HG03558 (cell line): Measurements from ENCODE around the gene PPM1B.
"Not testable (repeated sequence)": the region's sequence is repeated elsewhere in the genome, so short reads cannot be mapped to it uniquely, and the experiment has no call there.

Source experiments
- ATAC-seq: cut with Tn5 transposase; IDR thresholded peaks from one replicate; pipeline ENCODE4 v1.9.1; 2021; ENCODE audit warnings: moderate number of reproducible peaks; ENCODE audit not compliant: unreplicated experiment; ENCODE audit errors: extremely low read depth

PPM1B gene

DNA sequence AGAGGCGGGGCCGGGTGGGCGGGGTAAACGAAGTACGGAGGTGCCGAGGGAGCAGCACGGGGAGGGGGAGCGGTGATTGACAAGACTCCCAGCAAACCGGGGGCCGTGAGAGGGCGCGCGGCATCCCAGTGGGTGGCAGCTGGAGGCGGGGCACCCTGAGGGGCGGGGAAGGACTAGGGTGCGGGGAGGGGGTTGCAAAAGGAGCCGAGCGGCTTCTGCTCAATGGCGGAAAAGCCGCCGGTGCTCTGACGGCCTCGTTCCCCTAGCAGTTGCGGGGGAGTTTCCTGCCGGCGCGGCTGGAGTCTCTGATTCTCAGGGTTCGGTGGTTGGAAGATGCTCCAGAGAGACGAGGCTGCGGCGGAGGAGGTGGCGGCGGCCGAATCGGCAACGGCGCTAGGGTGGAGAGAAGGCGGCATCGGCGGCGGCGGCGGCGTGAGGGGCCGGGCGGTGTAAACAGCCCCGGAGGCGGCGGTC is at the start of gene PPM1B:
TSS of gene PPM1B (plus strand) at position 195 of the 474 bp plus-strand sequence. CDS start 32,325 bp downstream, outside the sequence.
- ATAC-seq = no peak

DNA sequence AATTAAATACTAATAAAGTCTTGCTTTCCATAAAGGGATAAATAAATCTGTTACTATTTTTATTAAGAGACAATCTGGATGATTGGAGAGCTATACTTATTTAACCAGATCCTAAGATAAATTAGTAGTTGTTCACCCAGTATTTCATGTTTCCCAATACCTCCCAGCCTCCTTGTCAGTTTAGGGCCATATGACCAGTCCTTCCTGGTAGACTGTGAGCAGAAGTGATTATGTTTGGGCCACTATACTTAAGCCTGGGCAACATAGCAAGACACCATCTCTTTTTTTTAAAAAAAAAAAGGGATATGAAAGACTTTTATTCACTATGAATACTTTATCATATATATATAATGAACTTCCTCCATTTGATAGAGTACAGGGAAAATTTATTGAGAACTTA is 48.8 kb upstream of the PPM1B start:
- no peak for ATAC-seq

DNA sequence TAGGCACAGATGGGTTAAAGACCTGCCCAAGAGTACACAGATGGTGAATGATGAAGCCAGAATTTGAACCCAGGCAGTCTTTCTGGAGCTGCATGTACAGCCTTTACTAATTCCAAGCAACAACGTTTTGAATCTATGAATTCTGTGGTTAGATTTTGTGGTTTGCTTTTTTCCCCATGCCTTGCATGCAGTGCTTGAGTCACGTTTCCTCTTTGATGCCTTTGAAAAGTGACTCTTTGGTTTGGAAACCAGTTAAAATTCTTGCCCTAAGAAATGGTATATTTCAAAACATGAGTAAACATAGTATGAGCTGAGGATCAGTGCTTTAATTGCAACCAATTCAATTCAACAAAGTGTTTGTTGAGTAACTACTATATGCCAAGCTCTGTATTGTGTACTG is 48.2 kb upstream of the PPM1B start:
- no peak for ATAC-seq

DNA sequence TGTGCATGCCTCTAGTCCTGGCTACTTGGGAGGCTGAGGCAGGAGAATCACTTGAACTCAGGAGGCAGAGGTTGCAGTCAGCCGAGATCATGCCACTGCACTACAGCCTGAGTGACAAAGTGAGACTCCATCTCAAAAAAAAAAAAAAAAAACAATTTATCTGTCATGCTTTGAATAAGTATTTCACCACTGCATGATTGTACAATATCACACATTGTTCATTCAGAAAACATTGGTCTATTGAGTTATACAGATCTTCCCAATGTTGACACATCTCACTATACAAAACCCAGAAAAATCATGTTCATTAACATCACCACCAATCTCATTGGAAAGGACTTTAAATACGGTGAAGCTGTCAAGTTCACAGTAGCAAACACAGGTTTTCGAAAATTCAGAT is 46.8 kb upstream of the PPM1B start:
- ATAC-seq = no peak

DNA sequence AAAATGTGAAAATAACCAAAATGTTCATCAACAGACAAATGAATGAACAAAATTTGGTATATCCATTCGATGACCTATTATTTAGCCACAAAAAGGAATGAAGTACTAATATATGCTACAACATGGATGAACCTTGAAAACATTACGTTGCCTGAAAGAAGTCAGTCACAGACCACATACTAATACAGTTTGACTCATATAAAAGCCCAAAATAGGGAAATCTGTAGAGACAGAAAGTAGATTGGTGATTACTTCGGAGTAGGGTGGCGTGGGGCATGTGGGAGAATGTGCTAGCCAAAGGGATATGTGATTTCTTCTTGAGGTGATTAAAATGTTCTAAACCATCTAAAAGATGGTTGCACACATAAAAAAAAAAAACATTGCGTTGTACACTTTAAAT is 44.2 kb upstream of the PPM1B start:
- no peak for ATAC-seq

DNA sequence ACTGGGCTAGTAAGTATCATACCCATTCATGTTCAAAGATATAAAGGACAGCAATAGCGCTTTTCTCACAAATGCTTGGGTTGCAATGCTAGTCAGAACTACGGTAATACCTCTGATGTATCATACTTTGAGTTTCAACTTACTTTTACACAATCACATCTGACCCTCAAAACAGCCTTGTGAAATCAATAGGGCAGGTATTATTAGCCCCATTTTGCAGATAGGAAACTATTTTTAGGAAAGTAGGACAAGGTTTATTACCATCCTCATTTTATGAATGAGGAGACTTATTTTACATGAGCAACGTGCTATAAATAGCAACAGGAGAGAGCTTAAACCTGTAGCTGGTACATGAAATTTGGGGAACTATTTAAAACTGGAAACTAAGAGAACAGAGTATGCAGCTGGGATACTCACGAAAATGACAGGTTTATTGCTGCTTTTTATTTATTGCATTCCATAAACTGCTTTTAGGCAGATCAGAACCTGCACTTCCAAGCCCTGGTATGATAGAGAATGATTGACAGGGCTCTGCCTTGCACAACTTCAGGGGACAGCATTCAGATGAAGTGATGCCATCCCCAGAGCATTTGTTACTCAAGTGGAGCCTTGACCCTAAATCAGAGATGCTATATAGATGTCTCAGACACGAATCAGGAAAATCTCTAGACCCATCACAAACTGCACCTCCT is 42.4 kb upstream of the PPM1B start:
- ATAC-seq = no peak

DNA sequence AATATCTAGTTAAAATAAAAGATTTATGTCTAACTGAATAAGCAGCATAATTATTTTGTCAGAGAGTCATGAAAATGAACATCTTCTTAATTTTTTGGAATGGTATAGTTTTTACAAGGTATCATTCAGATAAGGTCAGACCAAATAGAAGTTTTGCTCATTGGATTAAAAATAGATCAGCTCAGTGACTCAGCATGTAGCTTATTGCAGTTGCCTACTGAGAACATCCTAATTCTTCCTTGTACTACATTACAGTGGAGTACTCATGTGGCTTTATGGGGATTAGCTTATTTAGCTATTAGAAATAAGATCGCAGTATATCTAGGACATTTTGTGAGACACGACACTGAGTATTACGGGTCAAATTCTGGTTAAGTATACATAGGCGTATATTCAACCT is 38.2 kb upstream of the PPM1B start:
- no peak for ATAC-seq

DNA sequence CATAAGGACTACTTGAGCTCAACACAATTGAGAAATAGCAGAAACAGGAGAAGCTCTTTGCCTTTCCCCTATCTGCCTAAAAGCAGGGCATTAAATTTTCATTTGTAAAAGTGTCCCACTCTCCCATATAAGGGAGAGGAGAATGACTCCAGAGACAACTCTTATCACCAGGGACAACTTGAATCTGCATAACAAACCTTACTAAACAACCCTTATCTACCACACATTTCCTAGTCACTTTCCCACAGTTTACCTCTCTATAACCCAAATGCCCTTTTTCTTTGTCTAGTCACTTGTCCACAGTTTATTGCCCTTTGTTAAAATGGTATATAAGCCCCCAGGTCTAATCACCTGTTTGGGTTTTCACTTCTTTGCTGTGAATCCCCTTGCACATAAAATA is 37.5 kb upstream of the PPM1B start:
- ATAC-seq = no peak

DNA sequence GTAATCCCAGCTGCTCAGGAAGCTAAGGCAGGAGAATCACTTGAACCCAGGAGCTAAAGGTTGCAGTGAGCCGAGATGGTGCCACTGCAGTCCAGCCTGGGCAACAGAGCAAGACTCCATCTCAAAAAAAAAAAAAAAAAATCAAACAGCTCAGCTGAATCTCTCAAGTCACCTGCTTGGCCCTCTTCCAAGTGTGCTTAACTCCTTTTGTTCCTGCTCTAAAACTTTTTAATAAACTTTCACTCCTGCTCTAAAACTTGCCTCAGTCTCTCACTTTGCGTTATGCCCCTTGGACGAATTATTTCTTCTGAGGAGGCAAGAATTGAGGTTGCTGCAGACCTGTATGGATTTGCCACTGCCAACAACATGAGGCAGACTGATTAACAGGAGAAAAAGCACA is 35.1 kb upstream of the PPM1B start:
- ATAC-seq = not testable (repeated sequence)

DNA sequence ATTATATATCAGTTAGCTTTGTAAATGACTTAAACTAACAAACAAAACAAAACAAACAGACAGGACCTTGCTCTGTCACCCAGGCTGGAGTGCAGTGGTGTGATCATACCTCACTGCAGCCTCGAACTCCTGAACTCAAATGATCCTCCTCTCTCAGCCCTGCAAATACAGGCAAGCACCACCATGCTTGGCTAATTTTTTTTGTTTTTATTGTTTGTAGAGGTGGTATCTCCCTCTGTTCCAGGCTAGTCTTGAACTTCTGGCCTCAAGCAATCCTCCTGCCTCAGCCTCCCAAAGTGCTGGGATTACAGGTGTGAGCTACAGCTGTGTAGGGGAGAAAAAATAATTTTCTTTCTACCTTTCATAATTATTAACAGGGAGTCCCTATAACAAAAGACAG is 33.8 kb upstream of the PPM1B start:
- no peak for ATAC-seq

DNA sequence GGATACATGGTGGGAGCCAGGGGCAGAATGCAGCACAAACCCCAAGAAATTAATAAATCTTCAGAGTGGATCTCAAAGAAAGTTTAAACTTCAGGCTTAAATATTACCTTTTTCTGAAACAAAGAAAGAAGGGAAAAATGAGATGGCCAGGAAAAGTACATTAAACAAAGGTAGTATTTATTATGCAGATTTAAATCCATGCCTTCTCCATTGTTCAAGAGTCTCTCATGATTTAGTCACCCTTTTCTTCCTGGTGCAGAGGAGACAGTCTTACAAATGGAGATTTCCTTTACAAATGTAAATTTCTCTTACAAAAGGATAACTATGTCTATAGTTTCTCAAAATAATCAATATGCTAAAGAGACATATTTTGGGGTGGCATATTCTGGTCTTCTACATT is 33.4 kb upstream of the PPM1B start:
- ATAC-seq = no peak

DNA sequence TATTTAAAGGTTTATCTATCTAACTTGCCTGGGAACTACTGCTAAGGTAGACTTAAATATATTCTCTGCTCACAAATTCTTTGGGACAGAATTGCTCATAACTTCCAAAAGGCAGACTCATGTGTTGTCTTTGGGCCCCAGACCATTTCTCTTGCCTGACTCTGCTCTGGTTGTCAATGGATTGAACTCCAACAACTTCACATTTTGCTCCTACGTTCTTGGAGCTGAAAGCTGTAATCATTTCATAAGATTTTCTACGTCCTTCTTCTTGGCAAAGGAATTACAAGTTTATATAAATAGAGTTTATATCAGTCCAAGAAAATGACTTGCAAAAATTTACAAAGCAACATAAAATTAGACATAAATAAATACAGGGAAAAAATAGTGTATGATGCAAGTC is 32.9 kb upstream of the PPM1B start:
- ATAC-seq = no peak

DNA sequence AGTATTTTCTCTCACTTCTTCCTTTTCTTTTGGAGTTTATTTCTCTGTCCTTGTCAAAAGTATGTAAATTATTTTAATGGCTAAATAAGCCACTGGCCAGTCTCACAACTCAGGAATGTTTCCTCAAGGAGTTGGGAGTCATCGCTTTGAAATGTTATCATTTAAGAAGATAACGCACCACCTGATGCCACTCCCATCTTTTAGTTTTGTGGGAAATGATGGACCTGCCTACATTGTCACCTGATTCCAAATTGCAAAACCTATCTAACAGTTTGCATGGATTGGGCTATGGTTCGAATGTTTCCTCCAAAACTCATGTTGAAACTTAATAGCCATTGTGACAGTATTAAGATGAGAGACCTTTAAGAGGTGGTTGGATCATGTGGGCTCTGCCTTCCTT is 32.4 kb upstream of the PPM1B start:
- no peak for ATAC-seq

DNA sequence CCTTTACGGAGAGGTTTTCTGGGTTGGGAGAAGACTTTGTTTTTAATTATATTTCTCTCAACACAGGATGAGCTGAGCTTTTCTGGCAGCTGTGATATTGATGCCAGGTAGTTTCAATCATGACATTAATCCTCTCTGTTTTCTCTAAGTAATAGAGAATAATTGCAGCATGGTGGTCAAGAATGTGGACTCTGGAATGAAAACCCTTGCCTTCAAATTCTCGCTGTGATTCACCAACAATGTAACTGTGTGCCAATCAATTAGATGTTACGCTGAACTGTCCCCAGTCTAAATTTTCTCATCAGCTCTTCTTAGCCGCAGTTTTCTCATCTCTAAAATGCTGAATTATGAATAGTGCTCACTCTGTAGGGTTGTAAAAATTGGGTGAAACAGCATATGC is 31.6 kb upstream of the PPM1B start:
- no peak for ATAC-seq

DNA sequence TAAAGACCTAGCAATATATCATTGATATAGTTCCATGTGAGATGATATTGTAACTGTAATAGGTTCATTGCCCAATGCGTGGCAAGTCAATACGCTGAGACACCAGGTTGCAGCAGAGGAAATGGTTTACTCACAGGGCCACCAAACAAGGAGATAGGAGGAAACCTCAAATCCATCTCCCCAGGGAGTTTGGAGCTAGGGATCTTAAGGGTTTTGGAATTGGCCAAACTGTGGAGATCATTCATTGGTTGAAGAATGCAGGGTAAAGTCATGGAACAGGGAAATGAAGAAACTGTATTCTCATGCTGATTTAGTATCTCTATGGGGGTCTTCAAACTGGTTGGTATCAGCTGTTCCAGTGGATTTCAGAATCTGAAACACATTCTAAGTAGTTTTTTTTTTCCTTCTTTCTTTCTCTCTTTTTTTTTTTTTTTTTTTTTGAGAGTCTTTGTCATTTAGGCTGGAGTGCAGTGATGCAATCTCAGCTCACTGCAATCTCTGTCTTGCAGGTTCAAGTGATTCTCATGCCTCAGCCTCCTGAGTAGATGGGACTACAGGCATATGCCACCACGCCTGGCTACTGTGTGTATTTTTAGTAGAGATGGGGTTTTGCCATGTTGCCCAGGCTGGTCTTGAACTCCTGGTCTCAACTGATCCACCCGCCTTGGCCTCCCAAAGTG is 30.7 kb upstream of the PPM1B start:
- ATAC-seq = no peak

DNA sequence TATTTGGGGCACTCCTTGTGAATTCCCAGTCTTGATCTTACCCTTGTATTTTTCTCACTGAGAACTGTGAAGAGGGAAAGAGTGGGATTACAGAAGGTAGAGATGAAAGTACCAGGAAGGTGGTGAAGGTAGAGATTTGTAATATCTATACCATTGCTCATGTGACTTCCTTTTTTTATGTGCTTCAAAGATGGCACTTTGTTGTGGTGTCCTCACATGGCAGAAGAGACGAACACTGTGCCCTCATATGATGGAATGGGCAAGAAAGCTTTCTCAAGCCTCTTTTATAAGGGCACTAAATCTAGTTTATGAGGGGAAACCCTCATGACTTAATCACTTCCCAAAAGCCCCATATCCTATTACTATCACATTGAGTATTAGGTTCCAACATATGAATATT is 28.9 kb upstream of the PPM1B start:
- ATAC-seq = no peak

DNA sequence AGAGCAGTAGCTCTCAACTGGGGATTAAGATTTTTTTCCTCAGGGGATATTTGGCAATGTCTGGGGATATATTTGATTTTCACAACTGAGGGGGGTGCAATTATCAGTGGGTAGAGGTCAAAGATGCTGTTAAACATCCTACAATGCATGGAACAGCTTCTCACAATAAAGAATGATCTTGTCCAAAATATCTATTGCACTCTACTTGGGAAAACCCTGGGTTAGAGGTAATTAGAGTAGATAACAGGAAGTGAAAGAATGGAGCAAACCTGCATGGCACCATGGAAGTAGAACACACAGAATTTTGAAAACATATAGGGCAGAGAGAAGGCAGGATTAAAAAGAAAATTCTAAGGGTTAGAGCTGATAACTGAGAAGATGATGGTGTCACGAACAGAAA is 26.4 kb upstream of the PPM1B start:
- ATAC-seq = no peak

DNA sequence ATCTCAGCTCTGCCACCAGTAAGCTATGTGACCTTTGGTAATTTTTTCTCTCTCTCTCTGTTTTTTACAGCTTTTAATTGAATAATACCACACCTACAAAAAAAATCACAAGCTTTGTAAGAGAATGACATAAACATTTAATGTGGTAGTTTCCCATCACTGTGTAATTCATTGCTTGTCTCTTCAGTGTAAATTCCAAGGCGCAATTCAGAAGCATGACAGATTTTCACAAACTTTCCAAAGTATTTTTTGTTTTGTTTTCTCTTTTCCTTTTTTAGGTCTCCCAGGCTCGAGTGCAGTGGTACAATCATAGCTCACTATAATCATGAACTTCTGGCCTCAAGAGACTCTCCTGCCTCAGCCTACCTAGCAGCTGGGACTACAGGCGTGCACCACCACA is 25.0 kb upstream of the PPM1B start:
- no peak for ATAC-seq

DNA sequence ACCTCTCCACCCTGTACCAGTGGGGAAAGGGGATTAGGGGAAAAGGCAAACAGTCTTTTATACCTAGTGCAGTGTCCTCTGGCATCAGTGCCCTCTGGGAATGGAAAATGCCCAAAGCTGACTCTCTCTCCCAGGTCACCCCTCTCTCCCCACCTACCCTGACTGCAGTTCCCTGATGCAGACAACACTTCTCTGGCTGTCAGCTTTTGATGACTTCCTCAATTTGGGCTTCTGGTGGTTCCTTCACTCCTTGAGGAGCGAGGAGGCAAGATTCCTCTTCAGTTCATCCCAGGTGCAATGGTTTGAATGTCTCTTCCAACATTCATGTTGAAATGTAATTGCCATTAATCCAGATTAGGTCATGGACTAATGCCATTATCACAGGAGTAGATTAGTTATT is 19.7 kb upstream of the PPM1B start:
- ATAC-seq = no peak

DNA sequence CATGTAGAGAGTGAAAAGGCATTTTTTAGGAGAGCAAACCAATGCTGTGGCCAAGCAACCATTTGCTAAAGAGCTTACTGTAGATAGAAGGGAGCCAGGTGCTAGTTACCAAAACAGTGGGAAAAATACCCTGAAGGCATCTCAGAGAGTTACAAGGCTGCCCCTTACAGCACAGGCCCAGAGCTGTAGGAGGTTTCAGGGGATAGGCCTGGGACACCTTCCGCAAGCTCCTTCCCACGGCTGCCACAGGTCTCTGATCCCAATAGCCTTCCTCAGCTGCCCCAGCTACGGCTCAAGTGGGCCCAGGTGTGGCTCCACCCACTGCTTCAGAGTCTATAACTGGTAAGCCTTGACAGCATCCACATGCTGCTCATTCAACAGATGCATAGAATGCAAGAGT is 18.2 kb upstream of the PPM1B start:
- ATAC-seq = no peak

DNA sequence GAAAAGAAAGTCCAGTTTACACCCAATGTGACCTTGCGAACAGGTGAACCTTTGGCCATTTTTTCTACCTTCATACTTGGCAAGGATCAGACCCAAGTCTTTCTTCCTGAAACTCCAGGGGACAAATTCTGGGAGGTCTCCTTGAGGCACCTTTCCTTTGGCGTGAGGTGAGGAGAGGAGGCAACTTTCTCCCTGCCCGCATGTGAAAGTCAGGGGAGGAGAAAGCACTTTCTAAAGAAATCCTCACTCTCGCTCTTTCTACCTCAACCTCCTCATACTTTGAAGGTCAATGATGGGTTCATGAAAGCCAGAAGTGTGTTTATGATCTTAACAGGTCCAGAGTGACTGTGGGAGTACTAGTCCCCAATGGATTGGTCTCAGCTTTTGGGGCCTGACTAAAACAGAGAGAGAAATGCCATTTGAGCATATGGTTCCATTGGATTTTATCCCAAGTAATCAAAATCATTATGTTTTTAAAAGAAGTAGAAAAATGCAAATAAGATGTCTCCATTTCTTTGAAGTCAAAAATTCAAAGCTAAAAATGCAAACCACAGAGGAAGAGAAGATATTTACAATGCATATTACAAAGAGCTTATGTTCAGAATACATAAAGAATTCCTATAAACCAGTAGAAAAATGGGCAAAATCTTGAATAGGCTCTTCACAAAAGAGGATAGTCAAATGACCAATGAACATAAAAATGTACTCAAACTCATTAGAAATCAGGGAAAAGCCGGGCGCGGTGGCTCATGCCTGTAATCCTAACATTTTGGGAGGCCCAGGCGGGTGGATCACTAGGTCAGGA is 15.6 kb upstream of the PPM1B start:
- no peak for ATAC-seq
